ENCODE measurements around the gene UBE2L6.

Gene UBE2L6

DNA sequence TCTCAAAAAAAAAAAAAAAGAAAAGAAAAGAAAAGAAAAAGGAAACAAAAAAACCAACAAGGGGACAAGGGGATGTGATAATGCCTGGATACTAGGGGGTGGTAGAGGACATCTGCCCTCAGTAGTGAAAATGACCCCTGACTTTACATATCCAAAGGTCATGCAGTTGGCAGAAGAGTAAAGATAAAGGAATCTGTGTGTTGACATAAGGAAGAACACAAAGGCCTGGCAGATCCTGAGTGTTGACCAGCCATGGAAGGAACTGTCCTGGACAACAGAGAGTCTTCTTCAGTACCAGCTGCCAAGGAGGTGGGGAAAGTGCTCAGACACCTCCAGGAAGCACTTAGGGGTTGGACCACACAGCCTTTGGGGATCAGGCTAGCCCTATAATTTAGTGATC is 64.6 kb downstream of the UBE2L6 start:
- Histone ChIP-seq H3K27ac (ENCODE audit: low read depth, low read length) (no peak overlapping the region), H3K36me3 (ENCODE audit: low read length) (0 out of 2 replicates have a peak, but pooled peaks cover 3% of the 10 kb centered on the region)

DNA sequence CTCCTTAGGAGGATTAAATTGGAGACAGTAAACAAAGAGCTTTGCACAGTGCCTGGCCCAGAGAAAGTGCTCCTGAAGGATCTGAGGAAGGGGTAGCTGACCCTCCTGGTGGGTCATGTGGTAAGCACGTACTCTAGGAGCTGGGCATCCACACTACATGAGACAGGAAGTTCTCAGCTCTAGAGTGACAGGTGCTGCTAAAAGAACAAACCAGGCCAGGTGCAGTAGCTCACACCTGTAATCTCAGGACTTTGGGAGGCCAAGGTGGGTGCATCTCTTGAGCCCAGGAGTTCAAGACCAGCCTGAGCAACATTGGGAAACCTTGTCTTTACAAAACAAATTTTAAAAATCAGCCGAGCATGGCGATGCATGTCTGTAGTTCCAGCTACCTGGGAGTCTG is 65.1 kb downstream of the UBE2L6 start:
- Histone ChIP-seq H3K9ac (ENCODE audit: low read length) (no peak overlapping the region), H3F3A (ENCODE audit: insufficient read depth) (no peaks in the 10 kb centered on the region), H3K79me2 (ENCODE audit: insufficient read depth, low read length) (peaks cover 15% of the 10 kb centered on the region; the same call in 1 of the 2 replicates), H3K4me2 (ENCODE audit: low read depth, low read length, poor library complexity, severe bottlenecking) (no peak overlapping the region), H4K20me1 (ENCODE audit: low read depth, low read length) (no peaks in the 10 kb centered on the region), H2AFZ (ENCODE audit: low read depth, low read length, severe bottlenecking) (no peak overlapping the region), H3K4me3 (ENCODE audit: insufficient read depth, low read length, poor library complexity, severe bottlenecking) (no peak overlapping the region), H3K27me3 (ENCODE audit: low read length) (no peaks in the 10 kb centered on the region), H3K9me3 (ENCODE audit: insufficient read depth, low read length) (no peaks in the 10 kb centered on the region), H3K9me2 (replicated peaks; ENCODE audit: insufficient read depth, low read length) (no peaks in the 10 kb centered on the region), H3K27ac (ENCODE audit: low read depth, low read length) (no peak overlapping the region), H3K36me3 (ENCODE audit: low read length) (no peaks in the 10 kb centered on the region)
- no peak for TF ChIP-seq EZH2phosphoT487 (conservative IDR thresholded peaks at IDR 0.05; ENCODE audit: low read length)

More for the DNA sequence above, 64.6 kb downstream of the UBE2L6 start:
- Histone ChIP-seq H3K27me3 (ENCODE audit: low read length) (no peaks in the 10 kb centered on the region), H4K20me1 (ENCODE audit: low read depth, low read length) (no peaks in the 10 kb centered on the region), H2AFZ (ENCODE audit: low read depth, low read length, severe bottlenecking) (no peak overlapping the region), H3F3A (ENCODE audit: insufficient read depth) (no peaks in the 10 kb centered on the region), H3K9me3 (ENCODE audit: insufficient read depth, low read length) (no peaks in the 10 kb centered on the region), H3K4me2 (ENCODE audit: low read depth, low read length, poor library complexity, severe bottlenecking) (no peak overlapping the region), H3K79me2 (ENCODE audit: insufficient read depth, low read length) (peaks cover 20% of the 10 kb centered on the region; the same call in 1 of the 2 replicates), H3K4me3 (ENCODE audit: insufficient read depth, low read length, poor library complexity, severe bottlenecking) (no peak overlapping the region), H3K9ac (ENCODE audit: low read length) (no peak overlapping the region), H3K9me2 (replicated peaks; ENCODE audit: insufficient read depth, low read length) (no peaks in the 10 kb centered on the region)
- no peak for TF ChIP-seq EZH2phosphoT487 (conservative IDR thresholded peaks at IDR 0.05; ENCODE audit: low read length)
- TF ChIP-seq, protein P1, sequence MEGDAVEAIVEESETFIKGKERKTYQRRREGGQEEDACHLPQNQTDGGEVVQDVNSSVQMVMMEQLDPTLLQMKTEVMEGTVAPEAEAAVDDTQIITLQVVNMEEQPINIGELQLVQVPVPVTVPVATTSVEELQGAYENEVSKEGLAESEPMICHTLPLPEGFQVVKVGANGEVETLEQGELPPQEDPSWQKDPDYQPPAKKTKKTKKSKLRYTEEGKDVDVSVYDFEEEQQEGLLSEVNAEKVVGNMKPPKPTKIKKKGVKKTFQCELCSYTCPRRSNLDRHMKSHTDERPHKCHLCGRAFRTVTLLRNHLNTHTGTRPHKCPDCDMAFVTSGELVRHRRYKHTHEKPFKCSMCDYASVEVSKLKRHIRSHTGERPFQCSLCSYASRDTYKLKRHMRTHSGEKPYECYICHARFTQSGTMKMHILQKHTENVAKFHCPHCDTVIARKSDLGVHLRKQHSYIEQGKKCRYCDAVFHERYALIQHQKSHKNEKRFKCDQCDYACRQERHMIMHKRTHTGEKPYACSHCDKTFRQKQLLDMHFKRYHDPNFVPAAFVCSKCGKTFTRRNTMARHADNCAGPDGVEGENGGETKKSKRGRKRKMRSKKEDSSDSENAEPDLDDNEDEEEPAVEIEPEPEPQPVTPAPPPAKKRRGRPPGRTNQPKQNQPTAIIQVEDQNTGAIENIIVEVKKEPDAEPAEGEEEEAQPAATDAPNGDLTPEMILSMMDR (IDR thresholded peaks at IDR 0.05; ENCODE audit: insufficient read depth, low read length, poor library complexity, severe bottlenecking) = no peak

DNA sequence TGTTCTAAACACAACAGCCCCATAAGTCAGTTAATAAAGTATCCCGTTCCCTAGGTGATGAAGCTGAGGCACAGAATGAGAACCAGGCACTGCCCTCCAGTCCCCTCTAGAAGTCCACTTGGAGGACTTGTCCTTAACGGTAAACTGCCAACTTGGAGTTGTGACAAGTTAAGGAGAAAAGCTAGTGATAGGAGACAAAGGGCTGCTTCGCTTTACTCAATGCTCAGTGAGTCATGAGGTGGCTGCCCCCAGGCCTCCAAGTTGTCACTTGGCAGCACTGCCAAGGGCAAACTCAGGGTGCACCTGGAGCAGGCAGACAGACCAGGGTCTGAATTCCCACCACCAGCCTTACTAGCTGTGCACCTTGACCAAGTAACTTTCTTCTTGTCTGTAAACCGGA is 65.5 kb downstream of the UBE2L6 start:
- Histone ChIP-seq H3K36me3 (ENCODE audit: low read length) (no peaks in the 10 kb centered on the region), H3K4me2 (ENCODE audit: low read depth, low read length, poor library complexity, severe bottlenecking) (no peak overlapping the region), H3K79me2 (ENCODE audit: insufficient read depth, low read length) (peaks cover 14% of the 10 kb centered on the region; the same call in 1 of the 2 replicates), H3K9ac (ENCODE audit: low read length) (no peak overlapping the region), H2AFZ (ENCODE audit: low read depth, low read length, severe bottlenecking) (no peak overlapping the region), H3F3A (ENCODE audit: insufficient read depth) (no peaks in the 10 kb centered on the region), H3K4me3 (ENCODE audit: insufficient read depth, low read length, poor library complexity, severe bottlenecking) (no peak overlapping the region), H4K20me1 (ENCODE audit: low read depth, low read length) (no peaks in the 10 kb centered on the region), H3K27me3 (ENCODE audit: low read length) (no peaks in the 10 kb centered on the region), H3K27ac (ENCODE audit: low read depth, low read length) (no peak overlapping the region), H3K9me2 (replicated peaks; ENCODE audit: insufficient read depth, low read length) (no peaks in the 10 kb centered on the region), H3K9me3 (ENCODE audit: insufficient read depth, low read length) (no peaks in the 10 kb centered on the region)
- TF ChIP-seq, protein P1 (IDR thresholded peaks at IDR 0.05; ENCODE audit: insufficient read depth, low read length, poor library complexity, severe bottlenecking) = no peak
- TF ChIP-seq EZH2phosphoT487 (conservative IDR thresholded peaks at IDR 0.05; ENCODE audit: low read length) = no peak
